Measurements from ENCODE around the gene LINGO1.

LINGO1 gene

DNA sequence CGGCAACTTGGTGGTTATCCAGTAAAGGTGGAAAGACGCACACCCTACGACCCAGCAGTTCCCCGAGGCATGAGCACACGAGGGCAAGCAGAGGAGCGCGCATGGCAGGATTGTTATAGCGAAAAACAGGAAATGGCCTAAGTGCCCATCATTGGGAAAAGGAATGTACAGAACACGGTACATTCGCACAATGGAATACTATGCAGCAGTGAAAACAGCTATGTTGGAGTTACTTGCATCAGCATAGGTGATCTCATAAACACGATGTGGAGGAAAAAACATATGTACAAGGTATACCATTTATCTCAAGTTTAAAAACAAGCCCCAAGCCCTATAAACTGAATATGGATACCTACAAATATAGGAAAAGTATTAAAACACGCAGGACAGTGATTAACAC is 6.7 kb upstream of the LINGO1 start:
- H3K27me3 ChIP-seq (ENCODE audit: control insufficient read depth, insufficient read depth, low read length), result peaks cover 9% of the 10 kb centered on the region
- H3K9me3 ChIP-seq (ENCODE audit: control insufficient read depth, insufficient read depth, low read length), result no peaks in the 10 kb centered on the region
- no peak overlapping the region for H3K4me3 ChIP-seq (ENCODE audit: low read depth, low read length)
- H3K36me3 ChIP-seq (ENCODE audit: control insufficient read depth, insufficient read depth, low read length), result no peaks in the 10 kb centered on the region
- H3K4me1 ChIP-seq (ENCODE audit: control insufficient read depth, insufficient read depth, low read length), result peaks cover 5% of the 10 kb centered on the region
- H3K9ac ChIP-seq (ENCODE audit: low read depth, low read length), result no peak overlapping the region

DNA sequence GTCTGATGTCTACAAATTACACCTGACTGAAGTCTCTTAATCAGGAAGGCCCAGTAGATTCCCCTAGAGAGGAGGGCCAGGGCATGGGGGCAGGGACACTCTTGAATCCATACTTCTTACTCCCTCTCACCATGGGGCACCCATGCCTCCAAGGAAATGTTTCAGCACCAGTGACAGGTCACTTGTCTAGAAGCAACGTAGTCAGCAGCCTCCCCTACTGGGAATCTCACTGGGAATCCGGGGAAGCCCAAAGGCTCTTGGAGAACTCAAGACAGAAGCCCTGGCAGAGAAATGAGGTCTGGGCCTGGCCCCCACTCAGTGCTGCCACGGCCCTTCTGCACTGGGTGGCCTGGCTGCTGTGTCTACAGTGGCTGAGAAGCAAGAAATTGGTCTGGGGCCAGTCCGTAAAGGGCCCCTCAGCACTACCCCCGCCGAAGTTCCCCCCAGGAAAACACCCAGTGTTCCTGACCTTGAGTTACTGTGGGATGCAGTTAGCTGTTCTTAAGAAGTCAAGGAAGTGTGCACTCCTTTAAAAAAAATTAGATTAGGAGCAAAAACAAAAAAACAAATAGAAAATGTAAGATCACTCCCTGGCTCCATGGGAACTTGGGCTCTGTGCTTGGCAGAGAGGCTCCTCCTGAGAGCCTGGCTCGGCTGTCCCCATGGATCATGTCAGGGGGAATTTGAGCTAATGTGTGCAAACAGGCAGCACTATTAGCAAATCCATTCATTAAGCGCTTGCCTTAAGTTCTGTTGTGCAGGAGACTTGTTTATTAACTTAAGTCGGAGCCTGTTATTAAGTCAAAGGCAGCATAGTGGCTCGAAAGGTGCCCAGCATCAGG is 5.4 kb upstream of the LINGO1 start:
- H3K9me3 ChIP-seq (ENCODE audit: control insufficient read depth, insufficient read depth, low read length), result no peaks in the 10 kb centered on the region
- H3K36me3 ChIP-seq (ENCODE audit: control insufficient read depth, insufficient read depth, low read length), result no peaks in the 10 kb centered on the region
- H3K4me3 ChIP-seq (ENCODE audit: low read depth, low read length), result no peak overlapping the region
- H3K4me1 ChIP-seq (ENCODE audit: control insufficient read depth, insufficient read depth, low read length), result peaks cover 8% of the 10 kb centered on the region
- H3K9ac ChIP-seq (ENCODE audit: low read depth, low read length), result no peak overlapping the region
- peaks cover 9% of the 10 kb centered on the region for H3K27me3 ChIP-seq (ENCODE audit: control insufficient read depth, insufficient read depth, low read length)

DNA sequence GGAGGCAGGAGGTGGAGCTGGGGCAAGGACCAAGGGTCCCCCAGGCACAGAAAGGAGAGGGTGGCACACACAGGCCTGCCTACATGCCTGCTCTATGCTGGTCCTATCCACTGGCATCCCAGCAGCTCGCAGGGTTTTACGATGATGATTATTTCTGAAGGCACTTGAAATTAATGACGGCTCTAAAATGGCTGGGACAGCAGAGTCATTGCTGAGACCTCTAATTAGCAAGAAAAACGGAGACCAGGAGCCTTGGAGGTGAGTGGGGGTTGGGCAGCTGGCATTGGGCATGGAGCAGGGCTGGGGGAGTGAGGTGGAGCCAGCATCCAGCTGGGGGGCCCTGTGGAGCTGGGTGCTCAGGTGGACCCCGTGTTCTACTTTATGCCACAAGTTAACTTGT is 3.5 kb upstream of the LINGO1 start:
- Histone ChIP-seq H3K4me1 (ENCODE audit: control insufficient read depth, insufficient read depth, low read length) (peaks cover 8% of the 10 kb centered on the region), H3K9ac (ENCODE audit: low read depth, low read length) (no peak overlapping the region), H3K27me3 (ENCODE audit: control insufficient read depth, insufficient read depth, low read length) (peaks cover 9% of the 10 kb centered on the region), H3K9me3 (ENCODE audit: control insufficient read depth, insufficient read depth, low read length) (no peaks in the 10 kb centered on the region), H3K4me3 (ENCODE audit: low read depth, low read length) (no peak overlapping the region), H3K36me3 (ENCODE audit: control insufficient read depth, insufficient read depth, low read length) (no peaks in the 10 kb centered on the region)

DNA sequence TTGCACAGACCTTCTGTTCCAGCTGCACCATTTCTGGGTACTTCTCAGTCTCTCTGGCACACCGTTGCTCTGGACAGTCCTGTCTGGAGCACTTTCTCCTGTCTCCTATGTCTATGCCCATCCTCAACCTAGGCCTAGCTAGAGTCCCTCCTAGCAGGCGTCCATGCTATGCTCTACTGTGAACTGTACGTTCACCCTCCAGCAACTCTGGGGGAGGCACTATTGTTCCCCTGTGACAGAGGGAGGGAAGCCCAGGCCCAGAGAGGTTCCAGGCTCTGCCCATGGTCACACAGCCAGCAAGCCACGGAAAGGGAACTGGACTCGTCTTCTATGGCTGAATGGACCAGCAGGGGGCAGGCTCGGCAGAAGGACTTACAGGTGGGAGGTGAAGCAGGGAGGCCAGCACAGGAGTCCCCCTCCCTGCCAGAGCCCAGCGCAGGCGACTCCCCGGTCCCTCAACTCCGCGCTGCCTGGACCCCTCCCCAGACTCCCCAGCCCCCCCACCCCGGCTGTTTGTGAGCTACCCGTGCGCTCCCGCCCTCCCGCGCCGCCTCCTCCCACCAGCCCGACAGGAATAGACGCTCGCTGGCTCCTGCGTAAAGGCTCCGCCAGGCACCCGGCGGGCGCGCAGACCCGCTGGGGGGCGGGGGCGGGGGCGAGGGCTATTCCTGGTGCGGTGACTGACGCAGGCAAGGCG is 1.7 kb upstream of the LINGO1 start:
- Histone ChIP-seq H3K4me1 (ENCODE audit: control insufficient read depth, insufficient read depth, low read length) (peaks cover 20% of the 10 kb centered on the region), H3K27me3 (ENCODE audit: control insufficient read depth, insufficient read depth, low read length) (peaks cover 9% of the 10 kb centered on the region), H3K9me3 (ENCODE audit: control insufficient read depth, insufficient read depth, low read length) (no peaks in the 10 kb centered on the region), H3K4me3 (ENCODE audit: low read depth, low read length) (peak overlapping the region; percentile 73), H3K36me3 (ENCODE audit: control insufficient read depth, insufficient read depth, low read length) (no peaks in the 10 kb centered on the region), H3K9ac (ENCODE audit: low read depth, low read length) (peak overlapping the region; percentile 62)

DNA sequence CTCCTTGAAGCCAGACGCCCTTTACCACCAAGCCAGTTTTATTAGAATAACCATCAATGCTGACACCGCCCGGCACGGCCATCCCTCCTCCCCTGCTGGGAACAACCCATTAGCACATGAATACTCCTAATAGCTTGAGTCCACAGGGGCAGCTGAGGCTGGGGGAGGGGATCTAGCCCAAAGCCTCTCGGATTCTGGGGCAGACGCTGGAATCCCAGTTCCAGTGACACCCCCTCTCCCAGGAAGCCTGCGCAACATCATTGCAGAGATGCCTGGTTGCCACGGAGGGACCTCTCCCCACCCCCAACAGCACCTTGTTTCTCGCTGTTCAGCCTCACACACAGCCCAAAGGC is 1.2 kb upstream of the LINGO1 start:
- Histone ChIP-seq H3K9ac (ENCODE audit: low read depth, low read length) (peak overlapping the region; percentile 62), H3K9me3 (ENCODE audit: control insufficient read depth, insufficient read depth, low read length) (no peaks in the 10 kb centered on the region), H3K4me1 (ENCODE audit: control insufficient read depth, insufficient read depth, low read length) (peaks cover 22% of the 10 kb centered on the region), H3K36me3 (ENCODE audit: control insufficient read depth, insufficient read depth, low read length) (no peaks in the 10 kb centered on the region), H3K4me3 (ENCODE audit: low read depth, low read length) (peak overlapping the region; percentile 73), H3K27me3 (ENCODE audit: control insufficient read depth, insufficient read depth, low read length) (peaks cover 9% of the 10 kb centered on the region)

DNA sequence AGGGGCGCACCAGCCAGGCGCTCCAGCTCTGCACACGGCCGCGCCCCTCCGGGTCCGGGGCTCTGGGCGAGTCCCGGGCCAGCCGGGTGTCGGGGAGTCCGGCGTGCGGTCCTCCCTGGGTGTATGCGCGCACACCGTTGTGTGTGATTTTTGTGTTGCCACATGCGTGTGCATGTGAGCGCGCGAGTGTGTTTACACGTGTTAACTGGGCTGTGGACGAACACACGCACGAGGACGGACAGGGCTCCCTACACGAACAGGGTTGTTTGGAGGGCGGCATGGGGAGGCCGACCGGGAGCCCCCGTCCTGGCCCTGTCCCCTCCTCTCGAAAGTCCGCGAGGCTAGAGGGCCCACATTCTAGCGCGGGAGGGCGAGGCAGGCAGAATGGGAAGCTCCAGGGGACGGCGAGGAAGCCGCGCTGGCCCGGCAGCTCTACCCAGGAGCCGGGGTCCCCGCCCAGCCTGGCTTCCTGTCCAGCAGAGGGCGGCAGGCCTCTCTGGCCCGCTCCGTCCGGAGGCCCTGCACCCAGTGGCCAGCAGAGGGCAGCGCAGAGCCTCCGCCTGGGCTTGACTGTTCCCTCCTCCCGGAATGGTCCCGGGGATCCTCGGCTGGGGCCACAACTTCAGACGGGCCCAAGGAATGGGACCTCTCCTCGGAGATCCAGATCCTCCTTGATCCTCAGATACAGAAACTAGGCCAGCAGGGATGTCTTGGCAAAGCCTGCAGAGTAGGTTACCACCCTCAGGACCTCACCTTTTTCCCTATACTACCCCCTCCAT is 611 bp upstream of the LINGO1 start:
- Histone ChIP-seq H3K9ac (ENCODE audit: low read depth, low read length) (peak overlapping the region; percentile 83), H3K36me3 (ENCODE audit: control insufficient read depth, insufficient read depth, low read length) (no peaks in the 10 kb centered on the region), H3K4me1 (ENCODE audit: control insufficient read depth, insufficient read depth, low read length) (peaks cover 22% of the 10 kb centered on the region), H3K4me3 (ENCODE audit: low read depth, low read length) (peak overlapping the region; percentile 73), H3K9me3 (ENCODE audit: control insufficient read depth, insufficient read depth, low read length) (no peaks in the 10 kb centered on the region), H3K27me3 (ENCODE audit: control insufficient read depth, insufficient read depth, low read length) (peaks cover 9% of the 10 kb centered on the region)

DNA sequence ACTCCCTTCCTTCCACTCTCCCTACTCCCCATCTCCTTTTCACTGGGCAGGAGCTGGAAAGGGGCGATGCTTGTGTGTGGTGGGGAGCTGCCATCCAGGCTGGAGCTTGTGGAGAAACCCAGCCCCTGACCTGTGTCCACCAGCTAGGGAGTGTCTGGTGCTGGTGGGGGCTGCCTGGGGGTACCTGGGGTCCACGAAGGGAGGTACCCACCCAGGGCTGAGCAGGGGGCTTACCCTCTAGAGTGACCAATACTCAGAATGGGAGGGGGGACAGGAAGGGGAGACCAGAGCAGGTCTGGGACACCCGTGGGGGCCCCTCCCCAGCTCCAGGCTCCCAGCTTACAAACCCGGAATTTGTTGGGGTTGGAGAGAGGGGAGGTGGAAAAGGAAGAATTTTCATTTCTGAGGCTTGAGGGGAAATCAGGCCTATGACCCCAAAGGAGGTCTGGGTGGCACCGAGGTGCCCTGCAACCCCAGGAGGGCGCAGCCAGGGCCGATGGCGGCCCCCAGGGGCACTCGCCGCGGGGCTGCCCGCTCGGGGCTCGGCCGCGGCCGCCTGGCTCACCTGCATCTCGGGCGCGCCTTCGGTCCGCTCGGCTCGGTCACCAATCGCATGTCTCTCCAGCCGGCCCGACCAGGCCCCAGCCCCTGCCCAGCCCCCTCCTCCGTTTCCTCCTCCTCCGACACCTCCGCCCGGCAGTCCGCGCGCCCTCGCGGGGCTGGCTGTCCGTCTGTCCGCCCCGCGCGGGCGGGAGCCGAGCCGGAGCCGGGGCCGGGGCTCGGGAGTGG is 773 bp downstream of the LINGO1 start:
- peak overlapping the region; percentile 63 for H3K9ac ChIP-seq (ENCODE audit: low read depth, low read length)
- peaks cover 35% of the 10 kb centered on the region for H3K4me1 ChIP-seq (ENCODE audit: control insufficient read depth, insufficient read depth, low read length)
- no peaks in the 10 kb centered on the region for H3K9me3 ChIP-seq (ENCODE audit: control insufficient read depth, insufficient read depth, low read length)
- H3K4me3 ChIP-seq (ENCODE audit: low read depth, low read length), result peak overlapping the region; percentile 61
- no peaks in the 10 kb centered on the region for H3K36me3 ChIP-seq (ENCODE audit: control insufficient read depth, insufficient read depth, low read length)
- peaks cover 9% of the 10 kb centered on the region for H3K27me3 ChIP-seq (ENCODE audit: control insufficient read depth, insufficient read depth, low read length)

DNA sequence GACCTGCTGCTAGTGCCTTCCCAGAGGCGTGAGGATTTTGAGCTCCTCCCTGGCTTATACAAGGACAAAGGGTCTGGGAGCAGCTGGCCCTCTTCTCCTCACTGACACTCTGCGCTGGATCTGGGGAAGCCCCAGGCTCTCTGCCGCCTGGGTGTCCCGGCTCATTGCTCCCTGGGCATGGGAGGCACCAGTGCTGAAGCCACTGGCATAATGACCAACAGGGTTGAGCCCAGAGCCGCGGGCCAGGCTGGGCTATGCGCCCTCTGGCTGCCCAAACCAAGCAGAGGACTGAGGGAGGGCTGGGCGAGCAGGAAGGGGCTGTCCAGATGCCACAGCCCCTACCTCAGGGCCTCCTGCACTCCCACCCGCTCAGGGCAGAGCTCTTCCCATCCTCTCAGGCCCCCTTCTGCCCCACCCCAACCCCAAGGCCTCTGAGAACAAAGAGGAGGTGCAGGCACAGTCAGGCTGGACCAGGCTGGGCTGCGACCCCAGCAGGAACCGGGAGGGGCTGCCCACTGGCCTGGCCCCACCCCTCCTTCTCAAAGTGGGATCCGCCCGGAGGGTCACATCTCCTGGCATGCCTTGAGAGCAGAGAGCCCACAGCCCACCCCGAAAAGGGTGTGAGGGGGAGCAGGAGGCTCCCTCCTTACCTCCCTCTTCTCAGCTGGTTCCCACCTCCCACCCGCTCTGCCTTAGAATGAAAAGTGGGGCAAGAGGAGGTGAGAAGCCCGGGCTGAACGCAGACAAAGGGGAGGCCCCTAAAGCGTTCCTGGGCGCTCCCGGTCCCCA is 1.6 kb downstream of the LINGO1 start:
- Histone ChIP-seq H3K36me3 (ENCODE audit: control insufficient read depth, insufficient read depth, low read length) (no peaks in the 10 kb centered on the region), H3K9me3 (ENCODE audit: control insufficient read depth, insufficient read depth, low read length) (no peaks in the 10 kb centered on the region), H3K9ac (ENCODE audit: low read depth, low read length) (peak overlapping the region; percentile 60), H3K4me3 (ENCODE audit: low read depth, low read length) (peak overlapping the region; percentile 61), H3K27me3 (ENCODE audit: control insufficient read depth, insufficient read depth, low read length) (peaks cover 9% of the 10 kb centered on the region), H3K4me1 (ENCODE audit: control insufficient read depth, insufficient read depth, low read length) (peaks cover 38% of the 10 kb centered on the region)

DNA sequence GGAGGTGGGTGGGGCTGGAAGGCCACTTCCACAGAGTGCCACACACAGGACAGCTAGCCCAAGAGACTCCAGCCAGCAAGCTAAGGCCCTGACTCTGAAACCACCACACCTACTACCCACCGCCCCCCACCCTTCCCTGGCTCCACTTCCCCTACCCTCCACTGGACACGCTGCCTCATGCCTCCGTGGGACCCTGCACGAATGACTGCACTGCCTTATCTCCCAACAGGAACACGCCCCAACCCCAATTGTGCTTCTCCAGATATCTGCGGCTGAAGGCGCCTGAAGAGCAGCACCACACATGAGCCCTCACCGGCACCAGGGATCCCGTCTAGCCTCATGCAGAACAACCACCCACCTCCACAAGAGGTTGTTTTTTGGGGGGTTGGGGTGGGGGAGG is 2.7 kb downstream of the LINGO1 start:
- H3K9me3 ChIP-seq (ENCODE audit: control insufficient read depth, insufficient read depth, low read length), result no peaks in the 10 kb centered on the region
- no peaks in the 10 kb centered on the region for H3K27me3 ChIP-seq (ENCODE audit: control insufficient read depth, insufficient read depth, low read length)
- peaks cover 35% of the 10 kb centered on the region for H3K4me1 ChIP-seq (ENCODE audit: control insufficient read depth, insufficient read depth, low read length)
- H3K4me3 ChIP-seq (ENCODE audit: low read depth, low read length), result peak overlapping the region; percentile 61
- no peaks in the 10 kb centered on the region for H3K36me3 ChIP-seq (ENCODE audit: control insufficient read depth, insufficient read depth, low read length)
- no peak overlapping the region for H3K9ac ChIP-seq (ENCODE audit: low read depth, low read length)

DNA sequence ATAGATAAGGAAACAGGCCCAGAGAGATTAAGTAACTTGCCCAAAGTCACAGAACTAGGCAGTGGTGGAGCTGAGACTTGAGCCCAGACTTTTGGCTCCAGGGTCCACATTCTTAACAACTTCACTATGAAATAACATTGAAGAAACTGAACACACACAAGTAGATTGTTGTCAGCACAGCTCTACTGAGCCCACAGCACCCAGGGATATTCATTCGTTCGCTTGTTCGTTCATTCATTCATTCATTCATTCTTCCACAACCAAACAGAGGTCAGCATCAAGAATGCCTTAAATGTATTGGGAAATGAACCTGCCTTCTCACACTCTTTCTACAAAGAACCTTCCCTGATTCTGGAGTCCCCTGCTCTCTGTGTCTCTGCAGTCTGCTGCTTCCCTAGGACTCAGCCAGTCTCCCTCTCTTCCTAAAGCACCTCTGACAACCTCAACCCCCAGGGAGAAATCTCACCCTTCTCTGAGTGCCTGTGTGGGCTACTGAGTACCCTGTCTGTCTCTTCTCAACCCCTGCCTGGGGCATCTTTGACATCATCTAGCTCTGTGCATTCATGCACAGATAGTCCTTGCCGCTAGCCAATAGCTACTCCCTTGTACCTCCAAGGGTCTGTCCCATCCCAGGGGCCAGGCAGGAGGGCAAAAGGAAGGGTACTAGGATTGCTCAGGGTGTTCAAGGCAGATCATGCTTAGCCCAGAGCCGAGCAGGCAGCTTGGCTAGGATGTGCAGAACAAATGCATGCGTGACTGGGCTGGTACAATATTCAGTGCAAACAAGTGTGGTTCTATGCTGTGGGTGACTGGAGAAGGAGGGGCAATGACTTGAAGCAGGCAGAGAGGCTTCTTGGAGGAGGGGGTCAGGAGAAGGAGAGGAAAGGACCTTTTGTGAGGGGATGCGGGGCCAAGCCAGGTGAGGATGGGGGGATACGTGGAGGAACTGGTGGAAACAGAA is 3.4 kb downstream of the LINGO1 start:
- H3K36me3 ChIP-seq (ENCODE audit: control insufficient read depth, insufficient read depth, low read length), result no peaks in the 10 kb centered on the region

More for the DNA sequence above, 3.4 kb downstream of the LINGO1 start:
- Histone ChIP-seq H3K9me3 (ENCODE audit: control insufficient read depth, insufficient read depth, low read length) (no peaks in the 10 kb centered on the region), H3K27me3 (ENCODE audit: control insufficient read depth, insufficient read depth, low read length) (no peaks in the 10 kb centered on the region), H3K9ac (ENCODE audit: low read depth, low read length) (no peak overlapping the region), H3K4me3 (ENCODE audit: low read depth, low read length) (no peak overlapping the region), H3K4me1 (ENCODE audit: control insufficient read depth, insufficient read depth, low read length) (peaks cover 32% of the 10 kb centered on the region)

Measured in iPS-15b (cell line).